Measurements from ENCODE around the gene RNF114. TPM values are rescaled to one million over a fixed set of nuclear protein-coding genes. Genes with fewer than 3 reads are reported as not detected.

Gene RNF114
- total RNA-seq, 1 donor from 2014 or later = 62.7 TPM

DNA sequence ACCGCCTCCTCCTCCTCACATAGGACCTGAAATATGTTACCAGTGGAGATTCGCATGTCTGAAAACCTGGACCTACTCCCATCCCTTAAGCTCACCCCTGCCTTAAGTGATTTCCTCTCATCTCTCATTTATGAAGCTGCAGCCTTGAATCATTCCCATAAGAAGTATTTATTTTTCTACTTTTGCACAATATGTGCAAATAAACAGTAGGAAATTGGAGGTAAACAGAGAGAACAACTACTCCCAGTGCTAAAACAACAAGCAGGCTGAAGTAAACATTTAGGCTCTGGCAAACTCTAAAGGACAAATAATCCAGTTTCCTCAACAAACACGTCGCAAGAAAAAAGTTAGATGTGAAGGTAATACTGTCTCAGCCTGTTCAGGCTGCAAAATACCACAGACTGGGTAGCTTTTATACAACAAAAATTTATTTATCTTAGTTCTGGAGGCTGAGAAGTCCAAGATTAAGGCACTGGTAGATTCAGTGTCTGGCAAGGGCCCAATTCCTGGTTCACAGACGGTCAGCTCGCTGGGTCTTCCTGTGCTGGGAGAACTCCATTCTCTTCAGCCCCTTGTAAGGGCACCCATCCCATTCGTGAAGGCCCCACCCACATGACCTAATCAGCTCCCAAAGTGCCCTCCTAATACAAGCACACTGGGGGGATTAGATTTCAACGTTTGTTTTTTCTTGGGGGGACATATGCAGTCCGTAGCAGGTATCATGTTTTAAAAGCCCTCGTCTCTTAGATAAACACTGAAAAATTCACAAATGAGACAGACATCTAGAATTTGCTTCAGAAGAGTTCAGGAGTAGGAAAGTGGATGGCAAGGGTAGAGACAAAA is 36.4 kb upstream of the RNF114 start:
- no peak for FAIRE-seq
- DNase-seq (ENCODE audit: low read depth) = no peak
- H3K4me1 ChIP-seq (ENCODE audit: insufficient read depth, low read length) = no peaks in the 10 kb centered on the region
- no peak overlapping the region for H3K4me3 Mint-ChIP-seq (ENCODE audit: unreplicated experiment)
- no peak overlapping the region for H3K27ac Mint-ChIP-seq (ENCODE audit: unreplicated experiment)
- no peaks in the 10 kb centered on the region for H3K9me3 ChIP-seq (ENCODE audit: insufficient read depth, low read depth, low read length)
- TF ChIP-seq EZH2 (IDR thresholded peaks at IDR 0.05; ENCODE audit: insufficient read depth, low read length) = no peak
- no peak for TF ChIP-seq CTCF (IDR thresholded peaks at IDR 0.05; ENCODE audit: insufficient read depth, low read depth, low read length)
- no peak overlapping the region for H3K4me3 ChIP-seq (ENCODE audit: insufficient read depth, low read depth, low read length)
- H2AFZ ChIP-seq (ENCODE audit: low read depth, low read length) = no peak overlapping the region
- H3K27ac ChIP-seq (ENCODE audit: low read depth, low read length) = no peak overlapping the region
- peaks cover 6% of the 10 kb centered on the region for H3K36me3 ChIP-seq (ENCODE audit: insufficient read depth, low read length)
- no peaks in the 10 kb centered on the region for H3K27me3 Mint-ChIP-seq (ENCODE audit: low read depth, unreplicated experiment)
- H3K36me3 Mint-ChIP-seq (ENCODE audit: low read depth, unreplicated experiment) = no peaks in the 10 kb centered on the region
- peaks cover 12% of the 10 kb centered on the region for H4K20me1 ChIP-seq (ENCODE audit: insufficient read depth, low read length)
- no peak overlapping the region for H3K9ac ChIP-seq (ENCODE audit: low read length)
- no peak overlapping the region for H3K4me2 ChIP-seq (ENCODE audit: low read length)
- no peaks in the 10 kb centered on the region for H3K79me2 ChIP-seq (ENCODE audit: insufficient read depth, low read length)
- no peaks in the 10 kb centered on the region for H3K9me3 Mint-ChIP-seq (ENCODE audit: unreplicated experiment)
- H3K27me3 ChIP-seq (ENCODE audit: insufficient read depth, low read length) = no peaks in the 10 kb centered on the region
- H3K4me1 Mint-ChIP-seq (ENCODE audit: low read depth, unreplicated experiment) = no peaks in the 10 kb centered on the region

DNA sequence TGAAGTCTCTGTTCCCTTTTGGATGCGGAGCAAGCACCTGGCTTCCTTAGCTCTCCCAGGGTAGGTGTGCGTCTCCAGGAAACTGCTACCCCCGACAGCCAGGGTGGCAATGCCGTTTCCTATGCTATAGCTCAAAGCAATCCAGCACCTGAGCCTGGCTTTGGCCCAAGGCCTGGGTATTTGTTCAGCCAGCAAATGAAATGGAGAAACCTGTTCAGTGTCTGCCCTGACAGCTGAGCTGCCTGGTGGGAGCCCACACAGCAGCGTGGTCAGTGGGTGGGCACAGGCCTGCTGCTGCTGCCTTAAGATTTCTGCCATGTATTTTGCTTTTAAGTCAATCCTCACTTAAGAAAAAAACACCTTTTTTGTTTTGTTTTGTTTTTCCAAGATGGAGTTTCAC is 34.6 kb upstream of the RNF114 start:
- no peak overlapping the region for H3K4me3 Mint-ChIP-seq (ENCODE audit: unreplicated experiment)
- no peak overlapping the region for H3K27ac Mint-ChIP-seq (ENCODE audit: unreplicated experiment)
- peaks cover 10% of the 10 kb centered on the region for H3K36me3 Mint-ChIP-seq (ENCODE audit: low read depth, unreplicated experiment)
- no peaks in the 10 kb centered on the region for H3K9me3 ChIP-seq (ENCODE audit: insufficient read depth, low read depth, low read length)
- peaks cover 9% of the 10 kb centered on the region for H3K79me2 ChIP-seq (ENCODE audit: insufficient read depth, low read length)
- no peak overlapping the region for H3K4me3 ChIP-seq (ENCODE audit: insufficient read depth, low read depth, low read length)
- no peak overlapping the region for H3K4me2 ChIP-seq (ENCODE audit: low read length)
- no peak overlapping the region for H2AFZ ChIP-seq (ENCODE audit: low read depth, low read length)
- H3K4me1 Mint-ChIP-seq (ENCODE audit: low read depth, unreplicated experiment) = no peaks in the 10 kb centered on the region
- no peaks in the 10 kb centered on the region for H3K27me3 ChIP-seq (ENCODE audit: insufficient read depth, low read length)
- no peak for DNase-seq (ENCODE audit: low read depth)
- H3K4me1 ChIP-seq (ENCODE audit: insufficient read depth, low read length) = no peaks in the 10 kb centered on the region
- H3K27me3 Mint-ChIP-seq (ENCODE audit: low read depth, unreplicated experiment) = no peaks in the 10 kb centered on the region
- FAIRE-seq = no peak
- H4K20me1 ChIP-seq (ENCODE audit: insufficient read depth, low read length) = peaks cover 24% of the 10 kb centered on the region
- TF ChIP-seq EZH2 (IDR thresholded peaks at IDR 0.05; ENCODE audit: insufficient read depth, low read length) (no peak), CTCF (IDR thresholded peaks at IDR 0.05; ENCODE audit: insufficient read depth, low read depth, low read length) (no peak)
- peaks cover 7% of the 10 kb centered on the region for H3K36me3 ChIP-seq (ENCODE audit: insufficient read depth, low read length)
- H3K9me3 Mint-ChIP-seq (ENCODE audit: unreplicated experiment) = no peaks in the 10 kb centered on the region
- H3K27ac ChIP-seq (ENCODE audit: low read depth, low read length) = no peak overlapping the region
- no peak overlapping the region for H3K9ac ChIP-seq (ENCODE audit: low read length)
